Lung (tissue), 12 donors: Measurements from ENCODE around the gene BAX. TPM values are rescaled to one million over a fixed set of nuclear protein-coding genes. Genes with fewer than 3 reads are reported as not detected.

Source experiments
- ATAC-seq: fragments of 200-7000 bp; cut with Tn5 transposase; one replicate; pipeline ENCODE4 v1.9.1; 2020; ENCODE audit warnings: moderate number of reproducible peaks; ENCODE audit not compliant: insufficient read depth, low FRiP score
- DNase-seq, 3 donors: peaks; one replicate each; pipeline ENCODE4 v3.0.0-alpha.2; 2013 to 2017
- H3K27ac ChIP-seq, 2 donors: one replicate each; pipeline ENCODE4 v1.5.1; 2013; ENCODE audit warnings: mild to moderate bottlenecking in 2 of 2, moderate library complexity in 2 of 2, control low read depth in 1 of 2, inconsistent platforms in 1 of 2, low read depth in 1 of 2, low read length in 1 of 2
- H3K27me3 ChIP-seq, 3 donors: one replicate each; pipeline ENCODE4 v1.5.1; 2013; ENCODE audit warnings: low read length in 2 of 3; ENCODE audit not compliant: control insufficient read depth in 3 of 3, insufficient read depth in 3 of 3
- H3K36me3 ChIP-seq, 4 donors: one replicate each; pipeline ENCODE4 v1.5.1; 2013; ENCODE audit warnings: low read length in 4 of 4, mild to moderate bottlenecking in 1 of 4, moderate library complexity in 1 of 4; ENCODE audit not compliant: control insufficient read depth in 4 of 4, insufficient read depth in 4 of 4
- H3K4me1 ChIP-seq, 5 donors: one replicate each; pipeline ENCODE4 v1.5.1; 2013; ENCODE audit warnings: low read length in 5 of 5, mild to moderate bottlenecking in 2 of 5, moderate library complexity in 1 of 5; ENCODE audit not compliant: control insufficient read depth in 5 of 5, insufficient read depth in 5 of 5
- H3K4me3 ChIP-seq: one replicate; pipeline ENCODE4 v1.5.1; 2013; ENCODE audit warnings: mild to moderate bottlenecking, control low read depth, moderate library complexity
- H3K9ac ChIP-seq, 2 donors: one replicate each; pipeline ENCODE4 v1.5.1; 2013; ENCODE audit warnings: low read length in 2 of 2, control low read depth in 1 of 2; ENCODE audit not compliant: insufficient read depth in 1 of 2
- H3K9me3 ChIP-seq, 4 donors: one replicate each; pipeline ENCODE4 v1.5.1; 2013; ENCODE audit warnings: low read length in 3 of 4, mild to moderate bottlenecking in 1 of 4, moderate library complexity in 1 of 4; ENCODE audit not compliant: control insufficient read depth in 4 of 4, insufficient read depth in 3 of 4
- WGBS, 2 donors: extraction: QIAGEN DNeasy Blood & Tissue Kit; methylation state at CpG; one replicate each; pipeline ENCODE4 v1.1.7; 2013; 5-methylcytosine and 5-hydroxymethylcytosine counted together
- polyA plus RNA-seq, 2 donors: library from polyadenylated mRNA; stranded (reverse); fragments of 200-250 nt; gene quantifications; one replicate each; pipeline ENCODE4 v1.2.1, GENCODE V29; 2013
- total RNA-seq, 2 donors: library from RNA; depleted of rRNA in 1 of 2; stranded (reverse); fragments of >200 nt in 1 of 2; gene quantifications; one replicate each; pipeline ENCODE4 v1.2.1, GENCODE V29; 2014 to 2021
- TF ChIP-seq, protein P1 (sequence below): IDR thresholded peaks from 2 replicates; pipeline ENCODE4 v1.5.1; 2012; ENCODE audit warnings: mild to moderate bottlenecking; ENCODE audit errors: control extremely low read depth, extremely low read depth
- donor health status: control.
- donor health status: control.
- donor health status: Bipolar disorder and iron deficiency.
- donor health status: healthy.
- donor health status: DM: yes; HTN: yes; CAD: no.

The BAX gene
- total and polyA plus RNA-seq, 4 donors = 25.9 to 121 (median 104) TPM

DNA sequence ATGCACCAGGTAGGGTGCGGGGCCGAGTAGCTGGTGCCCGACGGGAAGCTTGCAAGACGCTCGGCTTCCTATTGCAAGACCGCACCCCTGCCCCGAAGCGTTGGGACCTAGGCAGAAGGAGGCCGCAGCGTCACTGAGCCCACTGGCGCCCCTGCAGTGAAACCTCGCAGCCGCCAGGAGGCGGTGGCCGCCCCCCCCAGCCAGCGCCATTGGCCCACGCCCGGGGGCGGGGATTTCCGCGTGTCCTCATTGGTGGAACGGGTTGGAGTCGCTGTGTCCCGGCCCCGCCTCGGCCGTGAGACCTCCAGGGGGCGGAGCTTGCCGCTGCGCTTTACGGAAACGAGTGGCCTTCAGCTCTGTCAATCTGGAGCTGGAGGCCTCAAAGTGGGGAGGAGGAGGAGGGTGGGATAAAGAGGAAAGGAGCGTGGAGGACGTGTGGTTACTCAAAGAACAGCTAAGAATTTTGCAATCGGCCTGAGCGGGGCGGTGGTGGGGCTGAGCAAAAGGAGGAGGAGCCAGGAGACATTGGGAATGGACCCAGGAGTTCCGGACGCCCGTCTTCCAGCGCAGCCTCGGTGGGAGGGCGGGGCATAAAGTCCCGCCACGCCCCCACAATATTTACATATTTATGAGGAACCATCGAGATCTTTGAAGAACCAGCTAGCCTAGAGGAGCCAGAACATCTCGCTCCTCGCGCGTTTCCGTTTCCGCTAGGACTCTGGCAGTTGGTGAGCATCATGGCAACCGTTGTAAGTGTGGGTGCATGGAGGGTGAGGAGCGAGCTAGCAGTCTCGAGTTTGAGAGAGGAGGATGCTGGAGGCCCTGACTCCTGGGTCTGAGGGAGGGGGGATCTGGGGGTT is 38.7 kb downstream of the BAX start, which contains the start of the genes GYS1 and RUVBL2:
Gene GYS1, minus strand, starts transcription at position 135 of the 860 bp plus-strand sequence. CDS start 197 bp downstream, outside the sequence.
Gene RUVBL2, plus strand, starts transcription at position 713 of the 860 bp plus-strand sequence. Its CDS starts 25 bp downstream, at position 738.
- peak within 1 kb of the TSS; percentile 96 for H3K27ac ChIP-seq
- no peaks in the 10 kb centered on the region for H3K27me3 ChIP-seq
- 0% methylated on average over 51 to 56 of the region's 56 CpGs for WGBS, 2 donors
- peaks cover 4 to 22% (median 10%) of the 10 kb centered on the region in 5 donors for H3K4me1 ChIP-seq
- H3K9ac ChIP-seq = peak within 1 kb of the TSS; percentile 85 to 89
- H3K4me3 ChIP-seq = peak within 1 kb of the TSS; percentile 76
- H3K9me3 ChIP-seq = no peaks in the 10 kb centered on the region
- DNase-seq = peak; percentile 100
- TF ChIP-seq, protein P1, sequence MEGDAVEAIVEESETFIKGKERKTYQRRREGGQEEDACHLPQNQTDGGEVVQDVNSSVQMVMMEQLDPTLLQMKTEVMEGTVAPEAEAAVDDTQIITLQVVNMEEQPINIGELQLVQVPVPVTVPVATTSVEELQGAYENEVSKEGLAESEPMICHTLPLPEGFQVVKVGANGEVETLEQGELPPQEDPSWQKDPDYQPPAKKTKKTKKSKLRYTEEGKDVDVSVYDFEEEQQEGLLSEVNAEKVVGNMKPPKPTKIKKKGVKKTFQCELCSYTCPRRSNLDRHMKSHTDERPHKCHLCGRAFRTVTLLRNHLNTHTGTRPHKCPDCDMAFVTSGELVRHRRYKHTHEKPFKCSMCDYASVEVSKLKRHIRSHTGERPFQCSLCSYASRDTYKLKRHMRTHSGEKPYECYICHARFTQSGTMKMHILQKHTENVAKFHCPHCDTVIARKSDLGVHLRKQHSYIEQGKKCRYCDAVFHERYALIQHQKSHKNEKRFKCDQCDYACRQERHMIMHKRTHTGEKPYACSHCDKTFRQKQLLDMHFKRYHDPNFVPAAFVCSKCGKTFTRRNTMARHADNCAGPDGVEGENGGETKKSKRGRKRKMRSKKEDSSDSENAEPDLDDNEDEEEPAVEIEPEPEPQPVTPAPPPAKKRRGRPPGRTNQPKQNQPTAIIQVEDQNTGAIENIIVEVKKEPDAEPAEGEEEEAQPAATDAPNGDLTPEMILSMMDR = peak; percentile 78
- ATAC-seq = peak; percentile 95
- peaks cover 0 to 14% (median 3%) of the 10 kb centered on the region in 4 donors for H3K36me3 ChIP-seq

DNA sequence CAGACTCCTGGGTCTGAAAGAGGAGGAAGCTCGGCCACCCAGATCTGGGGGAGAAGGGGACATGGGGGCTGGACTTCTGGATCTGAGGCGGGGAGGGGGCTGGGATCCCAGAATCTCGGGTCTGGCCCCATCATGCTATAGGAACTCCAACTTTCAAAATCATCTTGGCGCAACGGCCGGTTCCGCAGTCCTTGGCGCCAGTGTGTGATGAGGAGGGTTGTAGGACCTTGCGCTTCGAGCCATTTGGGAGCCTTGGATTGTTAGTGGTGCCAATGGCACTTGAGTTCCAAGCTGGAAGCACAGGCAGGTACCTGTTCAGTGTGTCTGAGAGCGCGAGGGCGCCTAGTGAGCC is 39.3 kb downstream of the BAX start:
- H3K36me3 ChIP-seq = peaks cover 0 to 10% (median 2%) of the 10 kb centered on the region in 4 donors
- peak overlapping the region; percentile 63 for H3K4me3 ChIP-seq
- peaks cover 4 to 22% (median 10%) of the 10 kb centered on the region in 5 donors for H3K4me1 ChIP-seq
- 2% methylated on average over 13 of the region's 13 CpGs for WGBS, 2 donors
- TF ChIP-seq, protein P1 = no peak
- H3K9me3 ChIP-seq = no peaks in the 10 kb centered on the region
- H3K9ac ChIP-seq = peak overlapping the region; percentile 63 to 77
- ATAC-seq = no peak
- peak overlapping the region; percentile 27 to 85 for H3K27ac ChIP-seq
- H3K27me3 ChIP-seq = no peaks in the 10 kb centered on the region
- no peak for DNase-seq

DNA sequence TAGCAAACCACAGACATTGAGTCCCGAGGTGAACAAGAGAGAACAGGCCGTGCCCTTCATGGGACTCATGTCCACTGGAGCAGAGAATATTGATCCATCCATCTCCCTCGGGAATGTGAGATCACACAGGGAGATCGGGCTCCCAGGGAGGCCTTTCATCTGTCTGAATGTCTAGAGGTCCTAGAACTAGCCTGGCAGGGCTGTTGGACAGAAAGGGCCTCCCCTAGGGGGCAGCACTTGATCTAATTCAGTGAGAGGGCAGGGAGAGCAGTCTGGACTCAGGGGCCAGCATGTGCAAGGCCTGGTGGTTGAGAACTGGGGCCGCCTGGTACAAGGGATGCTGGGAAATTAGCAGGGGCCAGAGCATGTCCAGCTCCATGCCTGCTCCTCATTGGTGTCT is 43.3 kb downstream of the BAX start:
- H3K9me3 ChIP-seq = no peaks in the 10 kb centered on the region
- H3K27ac ChIP-seq = no peak overlapping the region
- TF ChIP-seq, protein P1 = no peak
- DNase-seq (no peak), ATAC-seq (no peak)
- no peaks in the 10 kb centered on the region for H3K27me3 ChIP-seq
- 70 to 86% methylated on average over 5 of the region's 5 CpGs for WGBS, 2 donors
- no peak overlapping the region for H3K4me3 ChIP-seq
- peaks cover 0 to 3% (median under 1%) of the 10 kb centered on the region in 4 donors for H3K36me3 ChIP-seq
- H3K9ac ChIP-seq = no peak overlapping the region
- H3K4me1 ChIP-seq = peaks cover 0 to 11% (median 4%) of the 10 kb centered on the region in 5 donors
